Astrocyte of the hippocampus (primary cell): ENCODE data around the gene PAM.
A peak's percentile ranks its signal among the peaks of the same experiment; 100 is the strongest.

Experiments used
- DNase-seq: peaks from one replicate; pipeline ENCODE4 v3.0.0; 2011; ENCODE audit warnings: low read depth, low spot score

Gene PAM

DNA sequence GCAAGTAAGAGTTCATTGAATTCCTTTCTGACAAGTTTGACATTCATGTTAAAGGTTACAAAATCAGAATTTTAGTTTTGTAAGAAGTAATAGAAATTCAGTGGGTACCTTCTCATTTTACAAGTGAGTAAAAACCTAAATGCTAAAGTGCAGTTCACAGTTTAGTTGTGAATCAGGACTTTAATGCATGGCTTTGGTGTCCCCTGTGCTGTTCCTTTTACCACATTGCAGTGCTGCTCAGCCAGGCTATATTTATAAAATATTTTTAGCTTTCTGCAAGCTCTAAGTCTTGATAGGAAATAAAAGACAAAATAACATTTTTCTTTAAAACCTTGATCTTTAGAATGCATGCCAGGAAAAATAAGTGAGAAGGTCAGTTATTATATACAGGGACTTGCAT is 26.3 kb downstream of the PAM start:
- no peak for DNase-seq

DNA sequence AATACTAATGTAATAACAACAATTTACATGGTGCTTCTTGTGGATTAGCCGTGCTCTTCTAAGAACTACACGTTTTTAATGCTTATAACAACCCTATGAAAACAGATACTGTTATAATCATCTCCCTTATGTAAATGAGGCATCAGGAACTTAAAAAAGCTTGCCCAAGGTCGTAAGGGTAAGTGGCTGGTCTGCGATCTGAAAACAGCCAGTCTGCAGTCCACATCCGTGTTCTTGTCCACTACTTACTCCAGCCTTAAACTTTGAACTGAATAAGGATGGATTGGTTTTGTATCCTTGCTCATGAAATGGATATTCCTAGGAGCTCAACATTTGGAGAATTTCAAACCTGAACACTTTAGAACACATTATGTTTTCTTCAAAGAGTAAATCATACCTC is 26.7 kb downstream of the PAM start:
- no peak for DNase-seq

DNA sequence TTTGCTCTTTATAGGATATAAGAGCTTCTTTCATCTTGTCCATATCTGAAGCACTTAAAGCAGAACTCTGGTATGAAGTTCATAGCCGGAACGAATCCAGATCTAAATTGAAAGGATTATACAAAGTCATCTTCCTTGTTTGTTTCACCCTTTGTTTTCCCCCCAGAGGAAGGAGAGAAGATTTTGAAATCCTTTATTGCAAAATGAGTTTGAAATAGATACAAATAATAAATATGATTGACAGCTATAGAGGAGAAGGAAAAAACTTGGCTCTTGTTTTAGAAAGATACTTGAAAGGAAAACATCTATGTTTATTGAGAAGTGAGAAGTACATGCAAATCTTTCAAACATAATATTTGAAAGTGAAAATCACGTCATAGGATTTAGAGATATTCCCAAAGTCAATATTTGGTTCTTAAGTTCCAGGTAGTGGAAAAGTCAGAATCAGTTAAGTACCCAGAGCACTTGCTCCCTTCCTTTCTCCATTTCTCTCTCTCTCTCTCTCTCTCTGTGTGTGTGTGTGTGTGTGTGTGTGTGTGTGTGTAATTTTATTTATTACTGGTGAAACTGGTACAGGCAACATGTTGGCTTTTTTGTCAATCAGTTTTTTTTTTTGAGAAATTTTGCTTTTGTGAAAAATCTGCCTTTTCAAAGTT is 27.2 kb downstream of the PAM start:
- no peak for DNase-seq

DNA sequence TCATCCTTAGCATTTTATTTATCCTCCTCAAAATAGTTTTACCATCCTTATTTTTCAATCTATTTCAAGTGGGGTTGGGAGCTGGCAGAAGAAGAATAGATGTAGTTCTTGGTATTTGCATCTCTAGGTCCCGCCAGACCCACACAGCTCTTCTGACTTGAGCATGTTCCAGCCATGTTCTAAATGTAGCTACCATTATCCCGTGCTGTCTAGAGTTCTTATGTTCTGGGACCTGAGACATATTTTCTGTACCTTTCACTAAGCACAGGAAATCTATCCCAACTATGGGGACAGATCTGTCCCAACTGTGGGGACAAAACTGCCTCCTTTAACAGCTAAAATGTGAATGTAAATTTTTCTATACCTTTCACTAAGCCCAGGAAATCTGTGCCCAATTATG is 32.0 kb downstream of the PAM start:
- no peak for DNase-seq

DNA sequence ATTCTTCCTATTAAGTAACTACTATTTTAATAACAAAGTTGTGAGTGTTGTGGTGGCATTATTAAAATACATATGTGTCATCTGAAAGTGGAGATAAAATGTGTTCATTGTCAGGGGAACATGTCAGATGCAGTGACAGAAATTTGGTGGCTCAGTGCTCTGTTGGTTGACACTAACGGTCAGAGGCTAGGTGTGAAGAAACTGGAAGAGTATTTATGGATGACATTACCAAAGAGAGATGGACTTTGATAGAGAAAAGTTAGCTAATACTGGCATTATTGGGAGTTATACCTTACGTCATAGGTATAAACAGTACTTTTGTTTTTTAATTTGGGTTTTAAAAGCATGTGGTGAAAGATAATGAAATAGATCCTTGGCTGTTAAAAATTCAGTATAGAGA is 33.7 kb downstream of the PAM start:
- DNase-seq = no peak

DNA sequence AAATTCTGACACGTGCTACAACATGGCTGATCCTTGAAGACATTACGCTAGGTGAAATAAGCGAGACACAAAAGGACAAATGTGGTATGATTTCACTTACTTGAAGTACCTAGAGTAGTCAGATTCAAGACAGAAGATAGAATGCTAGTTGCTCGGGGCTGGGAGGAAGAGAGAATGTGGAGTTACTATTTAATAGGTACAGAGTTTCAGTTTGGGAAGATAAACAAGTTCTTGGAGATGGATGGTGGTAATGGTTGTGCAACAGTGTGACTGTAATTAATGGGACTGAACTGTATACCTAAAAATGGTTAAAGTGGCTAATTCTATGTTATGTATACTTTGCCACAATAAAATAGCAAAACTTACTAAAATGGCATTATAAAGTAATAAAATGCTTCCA is 34.4 kb downstream of the PAM start:
- no peak for DNase-seq

DNA sequence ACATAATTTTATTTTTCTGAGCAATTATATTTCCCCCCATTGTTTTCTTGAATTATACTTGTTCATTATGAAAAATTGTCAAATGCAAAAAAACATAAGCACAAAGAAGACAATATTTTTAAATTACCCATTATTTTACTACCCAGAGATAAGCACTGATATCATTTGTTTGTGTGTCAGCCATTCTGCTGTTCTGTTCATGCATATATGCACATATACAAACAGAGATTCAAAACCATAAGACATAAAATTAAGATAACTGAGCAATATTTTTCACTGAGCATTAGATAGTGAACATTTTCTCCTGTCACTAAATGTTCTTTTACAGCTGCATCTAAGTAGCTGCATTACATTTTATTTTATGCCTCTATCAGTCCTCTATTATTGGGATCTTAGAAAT is 35.6 kb downstream of the PAM start:
- no peak for DNase-seq

DNA sequence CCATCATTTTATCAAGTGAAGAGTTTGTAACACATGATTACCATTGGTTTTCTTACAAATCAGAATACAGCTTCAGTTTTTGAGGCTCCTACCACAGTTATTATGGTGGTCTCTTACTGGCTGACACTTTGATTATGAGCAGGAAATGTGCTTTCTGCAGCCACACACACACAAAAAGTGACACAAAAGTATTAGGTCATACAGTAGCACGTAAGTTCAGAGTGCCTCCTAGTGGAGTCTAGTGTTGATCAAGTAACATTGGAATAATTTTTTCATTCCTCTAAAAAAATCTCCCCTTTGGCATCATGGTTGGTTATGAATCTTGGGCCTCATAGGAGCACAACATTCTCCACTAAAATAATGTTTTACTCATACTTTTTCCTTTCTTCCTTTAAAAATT is 37.6 kb downstream of the PAM start:
- no peak for DNase-seq

DNA sequence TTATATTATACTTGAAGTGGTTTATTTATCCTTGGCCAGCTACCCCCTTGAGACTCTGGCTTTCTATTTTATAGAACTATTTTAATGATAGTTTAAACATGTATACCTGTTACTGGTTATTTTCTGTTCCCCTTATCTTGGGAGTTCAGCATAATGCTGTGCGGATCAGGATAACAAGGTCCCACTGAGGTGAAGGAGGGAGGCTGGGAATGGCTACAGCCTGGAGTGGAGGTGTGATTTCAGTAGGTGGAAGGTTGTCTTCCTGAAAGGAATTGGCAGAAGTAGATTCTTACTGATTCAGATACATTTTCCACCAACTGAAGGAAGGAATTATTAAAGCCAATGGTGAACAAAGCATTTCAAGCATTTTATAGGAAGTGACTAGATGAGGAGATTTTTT is 38.9 kb downstream of the PAM start:
- no peak for DNase-seq

DNA sequence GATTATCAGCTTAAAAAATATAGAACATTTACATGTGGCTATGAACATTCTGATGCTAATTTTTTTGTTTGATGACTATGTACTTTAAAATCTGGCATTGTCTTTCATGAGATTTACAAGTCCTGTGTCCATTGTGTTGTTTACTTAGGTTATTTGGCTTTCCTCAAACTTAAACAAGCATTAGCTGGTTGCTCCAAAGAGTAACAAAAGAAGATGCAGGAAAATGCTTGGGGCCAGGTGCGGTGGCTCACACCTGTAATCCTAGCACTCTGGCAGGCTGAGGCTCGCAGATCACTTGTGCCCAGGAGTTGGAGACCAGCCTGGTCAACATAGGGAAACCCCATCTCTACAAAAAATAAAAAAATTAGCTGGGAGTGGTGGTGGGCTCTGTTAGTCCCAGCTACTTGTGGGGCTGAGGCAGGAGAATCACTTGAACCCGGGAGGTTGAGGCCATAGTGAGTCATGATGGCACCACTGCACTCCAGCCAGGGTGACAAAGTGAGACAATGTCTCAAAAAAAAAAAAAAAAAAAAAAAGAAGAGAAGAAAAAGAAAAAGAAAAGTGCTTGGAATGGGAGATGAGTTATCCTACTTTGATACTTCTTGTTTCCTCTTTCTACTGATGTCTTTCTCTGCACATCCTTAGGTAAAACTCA is 39.7 kb downstream of the PAM start:
- no peak for DNase-seq

DNA sequence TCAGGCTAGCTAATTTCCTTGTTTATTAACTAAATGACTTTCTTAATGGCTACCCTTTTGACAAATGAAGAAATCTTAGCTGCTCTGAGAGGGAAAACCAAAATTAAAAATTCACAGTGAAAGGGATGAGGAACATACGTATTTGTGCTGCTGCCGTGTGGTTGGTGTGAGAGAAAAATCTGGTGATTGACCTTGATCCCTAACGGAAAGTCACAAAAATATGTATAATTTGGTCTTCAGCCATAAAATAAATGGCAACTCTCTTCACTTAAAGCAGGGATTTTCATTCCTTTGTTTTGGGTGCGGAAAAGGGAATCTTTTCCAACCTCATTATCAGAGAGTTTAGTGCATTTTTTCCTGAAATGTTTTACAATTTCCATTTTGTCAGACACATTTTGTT is 40.4 kb downstream of the PAM start:
- no peak for DNase-seq

DNA sequence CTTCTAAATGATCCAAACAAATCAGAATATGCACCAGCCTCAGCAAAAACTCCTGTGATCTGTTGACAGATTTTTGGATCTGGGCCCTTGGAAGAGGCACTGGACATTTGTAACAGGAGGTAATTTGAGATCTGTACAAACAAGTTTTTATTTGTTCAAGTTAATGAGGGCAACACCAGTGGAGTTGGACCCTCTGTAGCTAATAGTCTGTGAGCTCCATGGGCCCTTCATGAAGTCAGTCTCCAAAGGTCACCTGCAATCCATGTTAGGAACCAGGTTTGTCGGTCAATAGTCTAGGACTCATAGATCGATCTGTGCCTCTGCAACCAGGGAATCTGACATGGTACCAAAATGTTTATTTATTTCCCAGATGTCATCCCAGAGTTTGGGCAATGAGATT is 40.9 kb downstream of the PAM start:
- DNase-seq = no peak

DNA sequence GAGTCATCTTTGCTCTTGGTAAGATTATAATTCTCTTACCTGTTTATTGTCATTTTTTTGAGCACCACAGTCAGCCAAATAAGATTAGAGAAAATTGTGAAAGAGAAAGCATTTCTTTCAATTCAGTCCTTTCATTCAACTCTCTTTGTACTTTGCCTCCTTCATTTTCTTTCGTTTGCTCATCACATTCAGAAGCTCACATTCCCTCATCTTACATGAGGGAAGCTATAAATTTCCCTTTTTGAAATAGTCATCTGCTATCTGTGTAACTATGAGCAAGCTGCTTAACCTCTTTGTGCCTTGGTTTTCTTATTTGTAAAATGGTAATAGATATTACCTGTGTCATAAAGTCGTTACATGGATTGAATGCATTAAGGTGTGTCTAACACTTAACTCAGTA is 41.4 kb downstream of the PAM start:
- no peak for DNase-seq

DNA sequence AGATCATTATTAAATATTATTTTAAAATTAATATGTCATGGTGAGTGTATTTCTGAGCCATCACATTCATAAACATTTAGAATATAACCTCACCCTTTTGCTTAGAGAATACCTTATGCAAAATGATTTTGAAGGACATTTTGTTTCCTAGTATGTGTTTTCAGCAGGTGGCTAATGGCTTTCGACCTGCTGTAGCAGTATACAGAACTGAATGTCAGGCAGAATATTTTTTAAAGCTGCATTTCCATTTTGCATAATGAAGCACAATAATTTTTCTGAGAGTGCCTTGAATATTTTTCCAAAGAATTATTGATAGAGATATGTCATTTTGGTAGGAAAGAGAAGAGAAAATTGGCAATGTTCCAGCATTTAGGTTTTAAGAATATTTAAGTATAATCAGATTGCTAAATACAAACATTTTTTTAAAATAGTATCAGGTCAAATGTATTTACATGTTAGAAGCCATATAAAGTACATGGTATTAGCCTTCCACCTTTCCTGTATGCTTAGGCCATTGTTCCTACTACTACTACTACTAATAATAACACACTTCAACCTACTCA is 42.3 kb downstream of the PAM start:
- no peak for DNase-seq

DNA sequence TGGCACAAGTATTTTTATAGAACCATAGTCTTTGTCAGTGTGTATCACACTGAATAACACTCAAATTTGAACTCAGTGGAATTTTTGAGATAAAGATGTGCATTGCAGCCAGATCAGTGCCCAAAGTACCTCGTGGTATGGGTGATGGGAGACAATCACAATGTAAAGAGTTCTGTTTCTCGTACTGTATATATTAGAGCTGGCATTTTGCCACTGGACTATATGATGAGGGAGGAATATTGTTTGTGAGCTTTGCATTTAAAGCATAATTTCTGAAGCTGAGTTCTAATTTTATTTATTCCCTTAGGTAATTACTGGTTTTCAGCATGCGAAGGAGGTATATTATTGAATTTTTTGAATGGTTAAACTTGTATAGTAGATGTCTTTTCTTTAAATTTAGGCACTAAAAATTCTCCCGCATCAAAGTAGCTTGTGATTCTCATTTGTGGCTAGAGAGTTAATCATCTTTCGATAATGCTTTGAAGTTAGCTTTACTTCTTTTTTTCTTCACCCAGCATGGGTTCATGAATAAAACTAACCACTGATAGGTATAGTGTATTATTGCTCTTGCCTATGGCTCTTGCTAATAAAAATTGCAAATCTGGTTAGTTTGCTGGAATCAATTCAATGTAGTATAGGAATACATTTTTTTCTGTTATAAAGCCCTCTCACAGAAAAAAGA is 43.1 kb downstream of the PAM start:
- no peak for DNase-seq

DNA sequence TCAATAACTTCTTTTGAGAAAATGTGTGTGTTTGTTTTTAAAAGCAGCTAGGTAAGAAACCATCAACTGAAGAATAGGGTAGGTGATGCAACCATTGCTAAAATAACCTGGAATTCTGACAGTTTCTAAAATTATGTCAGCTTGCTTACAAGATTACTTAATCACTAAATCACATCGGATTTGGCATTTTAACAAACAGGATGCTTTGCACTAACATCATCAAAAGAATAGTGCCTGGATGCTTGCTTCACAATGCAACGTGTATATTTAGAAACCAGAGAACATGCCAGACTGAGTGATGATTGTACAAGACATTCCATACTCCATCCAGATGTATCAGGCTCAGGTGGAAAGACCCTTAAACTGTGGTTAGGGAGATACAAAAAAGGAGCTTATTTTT is 43.9 kb downstream of the PAM start:
- DNase-seq = no peak

DNA sequence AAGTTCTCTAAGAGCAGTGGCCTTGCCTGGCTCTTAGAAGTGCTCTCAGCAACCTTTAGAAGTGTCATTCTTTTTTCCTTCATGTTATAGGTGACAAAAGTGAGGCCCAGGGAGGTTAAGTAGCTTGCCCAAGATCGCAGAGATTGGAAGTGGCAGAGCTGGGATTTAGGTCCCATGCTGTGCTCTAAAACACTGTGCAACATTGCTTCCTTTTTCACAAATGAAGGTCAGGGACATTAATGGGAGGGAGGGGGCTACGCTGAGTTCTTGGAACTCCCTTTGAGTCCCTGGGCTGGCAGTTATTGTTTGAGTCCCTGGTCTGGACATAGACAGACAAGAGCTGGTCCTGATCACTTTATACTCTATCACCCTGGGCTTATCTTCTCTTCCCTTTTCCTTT is 45.3 kb downstream of the PAM start:
- DNase-seq = no peak

DNA sequence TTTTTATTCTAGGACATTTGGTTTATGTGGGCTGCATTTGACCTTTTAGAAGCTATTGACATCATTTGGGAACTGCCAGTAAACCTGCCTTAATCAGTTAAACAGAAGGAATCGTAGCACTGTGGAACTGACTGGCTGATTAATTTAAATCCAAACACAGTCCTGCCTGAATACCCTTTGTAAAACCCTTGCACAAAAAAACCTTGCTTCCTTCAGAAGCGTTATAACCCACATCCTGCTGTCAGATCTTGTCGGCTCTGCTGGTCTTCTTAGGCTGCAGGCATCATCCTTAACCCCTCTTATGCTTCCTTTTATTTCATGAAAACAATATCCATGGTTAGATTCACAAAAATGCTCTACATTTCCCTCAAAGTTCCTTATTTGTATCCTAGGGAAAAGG is 46.3 kb downstream of the PAM start:
- DNase-seq = no peak

DNA sequence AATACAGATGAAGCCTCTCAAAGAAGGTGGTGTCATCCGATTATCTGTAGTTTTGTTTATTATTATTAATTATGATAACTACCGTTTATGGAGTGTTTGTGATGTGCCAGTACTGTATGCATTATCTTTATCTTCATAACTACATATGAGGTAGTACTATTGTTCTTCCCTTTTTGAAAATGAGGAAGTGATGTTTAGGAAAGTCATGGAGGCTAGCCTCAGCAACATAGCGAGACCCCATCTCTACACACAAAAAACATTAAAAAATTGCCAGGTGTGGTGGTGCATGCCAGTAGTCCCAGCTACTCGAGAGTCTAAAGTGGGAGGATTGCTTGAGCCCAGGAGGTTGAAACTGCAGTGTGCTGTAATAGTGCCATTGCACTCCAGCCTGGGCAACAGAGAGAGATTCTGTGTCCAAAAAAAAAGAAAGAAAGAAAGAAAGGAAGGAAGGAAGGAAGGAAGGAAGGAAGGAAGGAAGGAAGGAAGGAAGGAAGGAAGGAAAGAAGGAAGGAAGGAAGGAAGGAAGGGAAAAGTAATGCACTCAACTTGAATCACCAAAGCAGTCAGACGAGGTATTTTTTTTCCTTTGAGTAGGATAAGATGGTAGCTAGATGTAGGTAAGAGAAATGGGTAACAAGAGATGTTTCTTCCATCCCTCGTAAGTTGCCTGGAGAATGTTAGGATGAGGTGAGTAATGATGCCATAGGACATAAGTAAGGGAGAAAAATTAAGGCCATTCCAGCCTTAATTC is 47.8 kb downstream of the PAM start:
- DNase-seq = no peak

DNA sequence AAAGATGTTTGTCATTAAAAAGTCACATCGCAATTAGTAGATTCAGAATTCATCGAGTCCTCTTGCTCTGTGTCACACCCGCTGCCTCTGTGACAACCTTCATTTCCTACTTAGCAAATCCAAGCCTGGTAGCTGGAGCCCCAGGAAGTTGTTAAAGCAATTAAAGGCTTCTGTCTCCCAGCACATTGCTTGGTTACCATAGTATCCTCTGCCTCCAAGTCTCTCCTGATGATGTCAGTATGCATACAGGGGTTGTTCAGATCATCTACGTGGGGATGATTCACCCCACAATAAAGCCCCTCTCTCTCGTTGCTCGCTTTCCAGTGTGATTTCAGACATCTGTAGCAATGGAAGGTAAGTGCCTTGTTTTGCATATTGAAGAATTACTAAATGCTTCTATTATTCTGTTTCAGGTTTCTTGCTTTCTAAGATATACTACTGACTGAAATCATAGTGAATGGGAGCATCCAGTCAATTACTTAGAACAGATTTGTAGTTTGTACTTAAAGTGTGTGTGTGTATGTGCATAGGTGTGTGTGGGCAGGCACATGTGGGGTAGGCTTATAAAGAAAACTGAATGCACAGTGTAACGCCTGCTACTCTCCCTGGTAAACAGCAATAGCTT is 52.9 kb downstream of the PAM start:
- peak; percentile 77 for DNase-seq

DNA sequence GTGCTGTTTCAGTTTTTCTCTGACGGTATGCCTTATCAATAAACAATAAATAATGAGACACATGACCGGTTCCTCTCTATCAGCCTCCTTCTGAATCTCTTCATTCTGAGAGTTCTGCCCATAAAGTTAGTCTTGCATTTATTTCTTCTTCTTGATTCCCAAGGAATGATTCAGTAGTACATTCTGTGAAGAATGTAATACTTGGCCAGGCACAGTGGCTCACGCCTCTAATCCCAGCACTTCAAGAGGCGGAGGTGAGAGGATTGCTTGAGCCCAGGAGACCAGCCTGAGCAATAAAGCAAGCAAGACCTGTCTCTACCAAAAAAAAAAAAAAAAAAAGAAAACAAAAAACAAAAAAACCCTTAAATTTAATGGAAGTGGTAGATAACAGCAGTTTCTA is 53.9 kb downstream of the PAM start:
- DNase-seq = peak; percentile 64

DNA sequence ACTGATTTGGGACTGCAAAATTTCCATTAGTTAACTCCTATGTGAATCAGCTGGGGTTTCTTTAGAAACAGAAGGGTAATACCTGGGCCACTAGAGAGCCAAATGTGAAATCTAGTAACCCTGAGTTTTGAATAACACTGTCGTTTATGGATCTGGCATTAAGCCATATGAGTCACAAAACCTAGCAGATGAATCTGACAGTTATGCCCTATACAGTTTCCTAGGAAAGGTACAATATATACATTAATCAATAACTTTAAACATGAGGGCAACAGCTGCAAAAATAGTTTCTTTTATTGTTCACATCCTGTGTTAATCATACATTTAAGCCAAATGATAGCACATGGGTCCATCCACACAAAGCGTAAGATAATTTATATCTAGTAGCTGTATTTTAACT is 56.9 kb downstream of the PAM start:
- no peak for DNase-seq
